Heart left ventricle (tissue), 16 donors: ENCODE data around the gene IHH. TPM values are rescaled to one million over a fixed set of nuclear protein-coding genes. Genes with fewer than 3 reads are reported as not detected.
A peak's percentile ranks its signal among the peaks of the same experiment; 100 is the strongest.

ENCODE experiments used
- ATAC-seq, 4 donors: fragments of 200-7000 bp; cut with Tn5 transposase; one replicate each; pipeline ENCODE4 v1.9.1; 2020 to 2022; ENCODE audit warnings: moderate library complexity in 4 of 4, mild to moderate bottlenecking in 3 of 4, moderate number of reproducible peaks in 1 of 4
- DNase-seq, 5 donors: peaks; one replicate each; pipeline ENCODE4 v3.0.0-alpha.2; 2020
- H3K27ac ChIP-seq, 12 donors: fragments of 200-600 bp; sonication (generic) in 4 of 12; one replicate each; pipeline versions ENCODE4 v1.5.0 to v1.8.0; 2016 to 2022; ENCODE audit warnings: mild to moderate bottlenecking in 2 of 12
- H3K27me3 ChIP-seq, 9 donors: fragments of 200-600 bp; sonication (generic) in 2 of 9; one replicate each; pipeline versions ENCODE4 v1.5.1 to v1.8.0; 2016 to 2022; ENCODE audit warnings: mild to moderate bottlenecking in 3 of 9
- H3K36me3 ChIP-seq, 9 donors: fragments of 200-600 bp; sonication (generic) in 2 of 9; one replicate each; pipeline versions ENCODE4 v1.5.0 to v1.8.0; 2018 to 2022; ENCODE audit warnings: mild to moderate bottlenecking in 2 of 9
- H3K4me1 ChIP-seq, 12 donors: fragments of 200-600 bp; sonication (generic) in 4 of 12; one replicate each; pipeline versions ENCODE4 v1.5.0 to v1.8.0; 2016 to 2022; ENCODE audit warnings: mild to moderate bottlenecking in 3 of 12
- H3K4me3 ChIP-seq, 12 donors: fragments of 200-600 bp; sonication (generic) in 4 of 12; one replicate each; pipeline versions ENCODE4 v1.5.0 to v1.8.0; 2017 to 2022; ENCODE audit warnings: mild to moderate bottlenecking in 9 of 12, moderate library complexity in 4 of 12
- H3K9me3 ChIP-seq, 12 donors: fragments of 200-600 bp; sonication (generic) in 4 of 12; one replicate each; pipeline versions ENCODE4 v1.5.0 to v1.8.0; 2016 to 2022; ENCODE audit warnings: mild to moderate bottlenecking in 1 of 12
- POLR2A ChIP-seq, 2 donors: fragments of 450-650 bp; IDR thresholded peaks; one replicate each; pipeline ENCODE4 v1.6.1; 2017; ENCODE audit warnings: antibody characterized with exemption in 2 of 2, mild to moderate bottlenecking in 2 of 2, moderate library complexity in 2 of 2
- WGBS, 4 donors: extraction: QIAGEN DNeasy Blood & Tissue Kit in 2 of 4; methylation state at CpG; one replicate each; pipeline versions ENCODE4 v1.1.5 to v1.1.7; 2013 to 2018; 5-methylcytosine and 5-hydroxymethylcytosine counted together
- intact Hi-C, 10 donors: fragments of 100-400 bp; cut with DNase I; formaldehyde crosslinking; loops; one replicate each; pipeline versions ENCODE4 v1.11.1 to v1.14.2; 2022
- polyA plus RNA-seq, 2 donors: library from polyadenylated mRNA; stranded (reverse); fragments of 200-250 nt; gene quantifications; one replicate each; pipeline ENCODE4 v1.2.3, GENCODE V29; 2013
- total RNA-seq, 9 donors: library from RNA; depleted of rRNA in 2 of 9; stranded (reverse); fragments of >200 nt in 2 of 9; fragmentation: NEBNext Ultra II Directional in 3 of 9; extraction: Animal tissue kit (Norgen Biotek cat#: 25700) in 3 of 9; gene quantifications; one replicate each; pipeline versions ENCODE4 v1.1.0 to v1.2.4, GENCODE V29; 2016 to 2023
- TF ChIP-seq, protein P1 (sequence below), 12 donors: fragments of 200-600 bp; sonication (generic) in 4 of 12; IDR thresholded peaks; one replicate each; pipeline versions ENCODE4 v1.5.0 to v1.8.0; 2018 to 2022; ENCODE audit warnings: antibody characterized with exemption in 12 of 12, mild to moderate bottlenecking in 5 of 12
- donor health status: ischemic (EF 13 %, LVEDD 7.1; RV severe dilation, severe dysfunction).
- donor health status: healthy with polysubstance abuse.
- donor health status: DM: no; HTN: yes; CAD: no.
- donor health status: DM: no; HTN: no; CAD: no.
- donor health status: ischemic (EF 25% LVEDD 6.9; RV normal size, moderate dysfunction).
- donor health status: ischemic (EF 25% LVEDD 5.7; RV mildly dilated, moderate dysfunction).
- donor health status: healthy.
- donor health status: DM: yes; HTN: yes; CAD: no.
- donor health status: ischemic (EF 35%, LVEDD 5.7; RV mildly dilated, moderate dysfunction).
- donor health status: nonischemic (EF 11% LVEDD 7.7; RV severe dilation, severe dysfunction).
- donor health status: DM: yes; HTN: yes; CAD: no.
- donor health status: PGD.
- donor health status: ischemic (EF 29% LVEDD 5.4; RV normal size, mild dysfunction).
- donor health status: nonischemic (EF 23%, LVEDD 6.1; RV moderate dilation, normal function).

Gene IHH
- total and polyA plus RNA-seq, 11 donors = not detected

DNA sequence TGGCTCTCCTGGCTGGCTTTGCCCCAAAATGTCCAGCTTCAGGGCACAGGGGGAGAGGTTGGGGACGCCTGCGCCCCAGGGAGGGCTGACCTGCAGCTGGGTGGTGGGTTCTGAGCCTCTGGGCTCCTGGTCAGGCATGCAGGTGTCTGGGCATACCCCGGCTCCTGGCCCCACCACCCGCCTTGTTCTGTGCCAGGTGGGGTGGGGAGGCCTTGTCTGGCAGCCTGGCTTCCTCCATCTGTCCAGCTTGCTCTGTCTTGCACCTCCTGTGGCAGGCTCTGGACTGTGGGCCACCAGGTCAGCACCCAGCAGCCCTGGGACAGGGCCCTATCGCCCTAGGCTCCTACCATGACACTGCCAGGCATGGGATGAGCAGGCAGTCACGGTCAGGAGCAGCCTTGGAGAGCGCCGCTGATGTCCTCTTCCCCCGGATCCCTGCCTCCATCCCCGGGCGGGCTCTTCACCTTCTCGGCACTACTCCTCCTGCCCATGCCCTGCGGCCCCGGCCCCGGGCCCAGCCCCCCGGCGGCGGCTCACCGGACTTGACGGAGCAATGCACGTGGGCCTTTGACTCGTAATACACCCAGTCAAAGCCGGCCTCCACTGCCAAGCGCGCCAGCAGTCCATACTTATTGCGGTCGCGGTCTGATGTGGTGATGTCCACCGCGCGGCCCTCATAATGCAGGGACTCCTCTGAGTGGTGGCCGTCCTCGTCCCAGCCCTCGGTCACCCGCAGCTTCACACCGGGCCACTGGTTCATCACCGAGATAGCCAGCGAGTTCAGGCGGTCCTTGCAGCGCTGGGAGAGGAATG lies 3.6 kb downstream of the IHH start:
- ATAC-seq = no peak
- Histone ChIP-seq H3K27ac (no peak overlapping the region), H3K4me1 (peaks cover 12 to 42% (median 33%) of the 10 kb centered on the region in 12 donors), H3K4me3 (peak overlapping the region in 1 of 12 donors; percentile 6), H3K36me3 (no peaks in the 10 kb centered on the region), H3K9me3 (no peaks in the 10 kb centered on the region), H3K27me3 (peaks cover 51 to 99% (median 67%) of the 10 kb centered on the region in 9 donors)
- intact Hi-C loops = loop anchor here in 8 of 10 donors (5.0 to 10.0 kb wide), 8 partner anchors 60 to 248 kb away; partner anchors contain the start of gene PTPRN (in 1 of the 8)
- 10 to 14% (median 12%) methylated on average over 13 to 40 of the region's 40 CpGs for WGBS, 4 donors
- TF ChIP-seq, protein P1, sequence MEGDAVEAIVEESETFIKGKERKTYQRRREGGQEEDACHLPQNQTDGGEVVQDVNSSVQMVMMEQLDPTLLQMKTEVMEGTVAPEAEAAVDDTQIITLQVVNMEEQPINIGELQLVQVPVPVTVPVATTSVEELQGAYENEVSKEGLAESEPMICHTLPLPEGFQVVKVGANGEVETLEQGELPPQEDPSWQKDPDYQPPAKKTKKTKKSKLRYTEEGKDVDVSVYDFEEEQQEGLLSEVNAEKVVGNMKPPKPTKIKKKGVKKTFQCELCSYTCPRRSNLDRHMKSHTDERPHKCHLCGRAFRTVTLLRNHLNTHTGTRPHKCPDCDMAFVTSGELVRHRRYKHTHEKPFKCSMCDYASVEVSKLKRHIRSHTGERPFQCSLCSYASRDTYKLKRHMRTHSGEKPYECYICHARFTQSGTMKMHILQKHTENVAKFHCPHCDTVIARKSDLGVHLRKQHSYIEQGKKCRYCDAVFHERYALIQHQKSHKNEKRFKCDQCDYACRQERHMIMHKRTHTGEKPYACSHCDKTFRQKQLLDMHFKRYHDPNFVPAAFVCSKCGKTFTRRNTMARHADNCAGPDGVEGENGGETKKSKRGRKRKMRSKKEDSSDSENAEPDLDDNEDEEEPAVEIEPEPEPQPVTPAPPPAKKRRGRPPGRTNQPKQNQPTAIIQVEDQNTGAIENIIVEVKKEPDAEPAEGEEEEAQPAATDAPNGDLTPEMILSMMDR (IDR thresholded peaks at IDR 0.05) = no peak
- no peak for TF ChIP-seq POLR2A (IDR thresholded peaks at IDR 0.05)
- DNase-seq = no peak

DNA sequence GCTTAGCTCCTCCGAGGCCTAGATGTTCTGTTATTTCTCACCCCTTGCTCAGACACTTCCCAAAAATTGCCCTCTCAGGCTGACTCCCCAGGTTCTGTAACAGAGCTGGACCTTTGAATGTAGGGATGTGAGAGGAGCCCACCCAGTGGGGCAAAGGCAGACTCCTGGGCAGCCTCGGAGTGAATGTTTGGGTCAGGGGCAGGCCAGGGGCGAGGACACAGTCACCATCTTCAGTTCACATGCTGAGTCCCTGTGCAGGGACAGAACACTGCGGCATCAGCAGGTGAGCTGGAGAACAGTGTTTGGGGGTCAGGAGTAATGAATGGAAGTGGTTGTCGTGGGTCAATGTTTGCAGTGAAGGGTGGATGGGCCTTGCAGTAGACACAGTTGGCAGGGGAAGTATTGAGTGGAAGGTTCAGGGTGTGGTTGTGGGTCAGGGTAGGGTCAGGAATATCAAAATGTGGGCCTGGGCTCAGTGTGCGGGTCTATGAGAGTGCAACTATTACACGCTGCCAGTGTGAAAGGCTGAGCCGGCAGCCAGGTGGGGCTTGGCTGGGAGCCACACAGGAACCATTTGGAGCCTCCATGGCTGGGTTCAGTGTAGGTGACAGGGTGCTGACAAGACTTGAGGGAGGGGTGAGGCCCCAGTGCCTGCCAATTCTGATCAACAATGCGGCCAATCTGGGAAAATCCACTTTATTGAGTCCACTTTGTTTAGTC lies 4.4 kb downstream of the IHH start:
- H3K4me3 ChIP-seq = no peak overlapping the region
- DNase-seq (no peak), ATAC-seq (no peak)
- no peaks in the 10 kb centered on the region for H3K9me3 ChIP-seq
- H3K4me1 ChIP-seq = peaks cover 12 to 42% (median 32%) of the 10 kb centered on the region in 12 donors
- no peaks in the 10 kb centered on the region for H3K36me3 ChIP-seq
- 68 to 73% (median 72%) methylated on average over 9 of the region's 9 CpGs for WGBS, 4 donors
- no peak overlapping the region for H3K27ac ChIP-seq
- intact Hi-C loops = loop anchor here in 8 of 10 donors (5.0 to 10.0 kb wide), 8 partner anchors 61 to 248 kb away; partner anchors contain the start of gene PTPRN (in 1 of the 8)
- no peak for TF ChIP-seq POLR2A (IDR thresholded peaks at IDR 0.05)
- TF ChIP-seq, protein P1 (IDR thresholded peaks at IDR 0.05) = no peak
- H3K27me3 ChIP-seq = peaks cover 47 to 99% (median 62%) of the 10 kb centered on the region in 9 donors

DNA sequence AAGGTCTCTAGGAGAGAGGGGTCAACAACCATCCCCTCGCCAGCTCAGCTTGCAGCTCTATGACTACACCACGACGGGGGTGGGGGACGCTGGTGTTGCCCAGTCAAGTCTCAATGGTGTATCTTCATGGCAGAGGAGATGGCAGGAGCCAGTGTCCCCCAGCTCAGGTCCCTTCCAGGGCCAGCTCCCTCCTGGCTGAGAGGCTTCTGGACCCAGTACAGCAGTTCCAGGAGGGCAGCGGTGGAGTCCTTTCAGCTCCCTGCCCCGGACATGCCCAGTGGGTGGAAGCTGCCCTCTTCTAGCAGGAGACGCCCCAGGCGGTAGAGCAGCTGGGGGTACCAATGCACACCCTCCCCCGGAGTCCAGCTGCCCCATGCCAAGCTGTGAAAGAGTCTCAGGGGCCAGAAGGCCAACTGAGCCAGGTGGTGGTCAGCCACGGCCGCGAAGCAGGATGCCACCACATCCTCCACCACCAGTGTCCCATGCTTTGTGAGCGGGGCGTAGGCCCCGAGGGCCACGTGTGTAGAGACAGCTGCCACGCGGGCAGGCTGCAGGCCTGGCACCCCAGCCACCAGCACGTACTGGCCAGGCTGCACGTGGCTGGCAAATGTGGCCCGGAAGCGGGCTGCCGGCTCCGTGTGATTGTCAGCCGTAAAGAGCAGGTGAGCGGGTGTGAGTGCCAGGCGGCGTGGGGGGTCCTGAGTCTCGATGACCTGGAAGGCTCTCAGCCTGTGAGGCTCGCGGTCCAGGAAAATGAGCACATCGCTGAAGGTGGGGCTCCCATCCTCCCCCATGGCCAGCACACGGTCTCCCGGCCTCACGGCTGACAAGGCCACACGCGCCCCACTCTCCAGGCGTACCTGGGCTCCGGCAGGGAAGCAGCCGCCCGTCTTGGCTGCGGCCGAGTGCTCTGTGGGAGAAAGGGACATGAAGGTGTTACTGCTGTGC lies 5.5 kb downstream of the IHH start:
- Histone ChIP-seq H3K36me3 (no peaks in the 10 kb centered on the region), H3K4me3 (no peak overlapping the region), H3K9me3 (no peaks in the 10 kb centered on the region), H3K4me1 (peaks cover 8 to 31% (median 27%) of the 10 kb centered on the region in 12 donors), H3K27me3 (peaks cover 38 to 93% (median 57%) of the 10 kb centered on the region in 9 donors), H3K27ac (no peak overlapping the region)
- ATAC-seq (no peak), DNase-seq (no peak)
- TF ChIP-seq, protein P1 (IDR thresholded peaks at IDR 0.05) = no peak
- no peak for TF ChIP-seq POLR2A (IDR thresholded peaks at IDR 0.05)
- intact Hi-C loops = loop anchor here in 8 of 10 donors (5.0 to 10.0 kb wide), 8 partner anchors 62 to 250 kb away; partner anchors contain the start of gene PTPRN (in 1 of the 8)
- WGBS, 4 donors = 82 to 86% (median 85%) methylated on average over 38 to 43 of the region's 43 CpGs
